ENCODE data around the gene SCRN3. TPM values are rescaled to one million over a fixed set of nuclear protein-coding genes. Genes with fewer than 3 reads are reported as not detected.

The SCRN3 gene
- 9.9 and 18.6 TPM in 2 replicates for total RNA-seq (2012; rRNA removed)
- 8.0 and 11.4 TPM in 2 replicates for polyA plus RNA-seq (2012; rRNA removed)
- polyA plus RNA-seq (2012; cell fraction: cytosol; rRNA removed) = 4.2 and 6.1 TPM in 2 replicates
- polyA plus RNA-seq (2012; cell fraction: nucleus; rRNA removed; ENCODE audit: low replicate concordance) = 7.5 and 9.6 TPM in 2 replicates
- Bru-seq, nascent RNA = percentile 53 among the genes with signal in this experiment
- percentile 64 among the genes with signal in this experiment for BruChase-seq, experiment 1, labeled RNA remaining after a 6-hour chase
- BruChase-seq, experiment 2, labeled RNA remaining after a 2-hour chase = percentile 59 among the genes with signal in this experiment
- long read RNA-seq, transcript SCRN3-201 (8 exons, 3,037 nt) = major isoform, 9 of 23 reads
- long read RNA-seq, partial matches to known transcripts = 1 of 23 reads
- long read RNA-seq, other reads (novel, unspliced or antisense) = 13 of 23 reads

- H3K9ac ChIP-seq (ENCODE audit: low read depth, low read length) = peak within 1 kb of the TSS; percentile 99
- peak within 1 kb of the TSS; percentile 89 for H3K56ac ChIP-seq (ENCODE audit: extremely low read depth, insufficient read depth, low read length)
- peak within 1 kb of the TSS; percentile 95 for H2BK5ac ChIP-seq (ENCODE audit: low read depth, low read length, poor library complexity, severe bottlenecking)
- peak; percentile 88 for ATAC-seq (ENCODE audit: low read depth)
- dilution Hi-C loops (cut with HindIII; ENCODE audit: low sequenced_read_pairs, unreplicated experiment) = no loop called here
- in situ Hi-C loops (cut with MboI; ENCODE audit: low sequenced_read_pairs) = no loop called here
- peak within 1 kb of the TSS; percentile 31 to 96 for H4K8ac ChIP-seq (ENCODE audit: low read depth in 2 of 2, low read length in 2 of 2)
- no peaks in the 10 kb centered on the region for H3K9me3 ChIP-seq (ENCODE audit: control insufficient read depth, insufficient read depth, low read length)
- H2BK120ac ChIP-seq (ENCODE audit: low read depth, low read length) = peak within 1 kb of the TSS; percentile 79
- peak within 1 kb of the TSS; percentile 89 for H2AK9ac ChIP-seq (replicated peaks; ENCODE audit: low read depth, low read length, poor library complexity)
- peak within 1 kb of the TSS; percentile 29; the same call in 1 of the 2 replicates for H2AK5ac ChIP-seq (ENCODE audit: low read depth, low read length)
- POLR2A ChIA-PET (ENCODE audit: unreplicated experiment) = no interaction called here
- H3K79me1 ChIP-seq (ENCODE audit: low read depth in 1 of 2, low read length in 2 of 2) = peaks cover 8 to 32% of the 10 kb centered on the region in 2 experiments
- TF ChIP-seq NFE2L2 (IDR thresholded peaks at IDR 0.05; ENCODE audit: low read depth, low read length) (no peak), RAD21 (IDR thresholded peaks at IDR 0.05; ENCODE audit: low read length) (no peak), POLR2A (IDR thresholded peaks at IDR 0.05; ENCODE audit: low read depth, low read length) (peak; percentile 65), SMC3 (IDR thresholded peaks at IDR 0.05; ENCODE audit: low read depth, low read length) (no peak), MXI1 (IDR thresholded peaks at IDR 0.05; ENCODE audit: borderline replicate concordance, low read depth, low read length) (no peak), MAZ (IDR thresholded peaks at IDR 0.05; ENCODE audit: borderline replicate concordance, low read depth, low read length) (peak; percentile 71; the same call in 1 of the 2 replicates), CEBPB (IDR thresholded peaks at IDR 0.05; ENCODE audit: low read depth, low read length) (no peak), MAFK (IDR thresholded peaks at IDR 0.05; ENCODE audit: low read depth, low read length) (no peak), CHD1 (IDR thresholded peaks at IDR 0.05; ENCODE audit: low read depth, low read length) (no peak), BHLHE40 (IDR thresholded peaks at IDR 0.05; ENCODE audit: low read depth, low read length) (no peak), RFX5 (IDR thresholded peaks at IDR 0.05; ENCODE audit: low read depth, low read length) (no peak), USF2 (IDR thresholded peaks at IDR 0.05; ENCODE audit: low read depth, low read length) (no peak), FOS (IDR thresholded peaks at IDR 0.05; ENCODE audit: low read depth, low read length) (no peak), RCOR1 (IDR thresholded peaks at IDR 0.05; ENCODE audit: insufficient replicate concordance, low read length) (peak; percentile 70), ELK1 (IDR thresholded peaks at IDR 0.05; ENCODE audit: borderline replicate concordance, low read depth, low read length) (no peak)
- H4K5ac ChIP-seq (ENCODE audit: low read depth, low read length) = peak within 1 kb of the TSS; percentile 98
- peak within 1 kb of the TSS; percentile 78 for H3K27ac ChIP-seq (ENCODE audit: insufficient read depth, low read length)
- peak within 1 kb of the TSS; percentile 94 for H3K23ac ChIP-seq (ENCODE audit: low read depth, low read length)
- H3K9me1 ChIP-seq (ENCODE audit: insufficient read depth, low read length) = no peaks in the 10 kb centered on the region
- H3K4me3 ChIP-seq (ENCODE audit: insufficient read depth, low read depth, low read length) = peak within 1 kb of the TSS; percentile 93
- no peaks in the 10 kb centered on the region for H3K27me3 ChIP-seq (ENCODE audit: control insufficient read depth, insufficient read depth, low read length)
- peak within 1 kb of the TSS; percentile 96 for H3K4ac ChIP-seq (ENCODE audit: low read depth, low read length)
- intact Hi-C loops (cut with micrococcal nuclease) = no loop called here
- no peak within 1 kb of the TSS; the same call in 2 of the 3 replicates for H2BK15ac ChIP-seq (ENCODE audit: low read depth, low read length)
- no peak within 1 kb of the TSS for H2BK20ac ChIP-seq (ENCODE audit: low read depth, low read length)
- peak within 1 kb of the TSS; percentile 91 for H4K91ac ChIP-seq (ENCODE audit: insufficient read depth, low read depth, low read length)
- peaks cover 2% of the 10 kb centered on the region; the same call in 1 of the 2 replicates for H3K4me1 ChIP-seq (ENCODE audit: control insufficient read depth, insufficient read depth, low read length)
- CTCF ChIA-PET = interaction anchor here (0.6 to 1.1 kb wide), 2 partner anchors 9 to 14 kb away, joined by 3 to 5 read pairs; no protein-coding TSS in a partner anchor
- peak within 1 kb of the TSS; percentile 96 for H3K14ac ChIP-seq (replicated peaks; ENCODE audit: low read depth, low read length)
- H4K20me1 ChIP-seq (ENCODE audit: insufficient read depth, low read length) = no peaks in the 10 kb centered on the region
- DNase-seq = peak; percentile 79
- BruUV-seq (replicated peaks) = TSS peak; percentile 71
- H2AFZ ChIP-seq (replicated peaks; ENCODE audit: low read length, poor library complexity) = peak within 1 kb of the TSS; percentile 97
- H3K18ac ChIP-seq (ENCODE audit: low read depth, low read length) = peak within 1 kb of the TSS; percentile 94
- WGBS, 2 experiments (ENCODE audit: extremely low coverage in 2 of 2, insufficient read length in 1 of 2) = 0% methylated on average over 6 of the region's 35 CpGs; no CpG with 5 or more reads in 1 of the 2 experiments
- H3K4me2 ChIP-seq (ENCODE audit: low read depth, low read length) = peak within 1 kb of the TSS; percentile 97
- H3K36me3 ChIP-seq (ENCODE audit: control insufficient read depth, insufficient read depth, low read length) = peaks cover under 1% of the 10 kb centered on the region
Observed at GRCh38 chr2:174395284-174395968, at the start of gene SCRN3. SCRN3 (plus strand) TSS chr2:174395730; CDS start chr2:174398284, 2,554 bp downstream.

All from IMR-90 (cell line).